ENCODE measurements around the gene GRB10. TPM values are rescaled to one million over a fixed set of nuclear protein-coding genes. Genes with fewer than 3 reads are reported as not detected.

Gene GRB10
- 42.8 and 43.6 TPM in 2 replicates for total RNA-seq

GRCh38 chr7:50782375-50783208 lies at the start of gene GRB10:
TSS of gene GRB10 (minus strand) at chr7:50782896. CDS start at chr7:50732322, 50,574 bp downstream.

GRCh38 chr7:50564640-50565558 lies 217.8 kb downstream of the GRB10 start, which contains the start of gene DDC:
TSS of gene DDC (minus strand) at chr7:50565405. CDS start at chr7:50544085, 21,320 bp downstream.

Other genes with a start within 250 kb of the GRB10 start
- gene DDC, start 217.5 kb downstream of the GRB10 start, total RNA-seq, result not detected in 2 replicates